ENCODE data around the gene ANAPC5.
"Not testable (repeated sequence)": the region's sequence is repeated elsewhere in the genome, so short reads cannot be mapped to it uniquely, and the experiment has no call there.

The ANAPC5 gene

DNA sequence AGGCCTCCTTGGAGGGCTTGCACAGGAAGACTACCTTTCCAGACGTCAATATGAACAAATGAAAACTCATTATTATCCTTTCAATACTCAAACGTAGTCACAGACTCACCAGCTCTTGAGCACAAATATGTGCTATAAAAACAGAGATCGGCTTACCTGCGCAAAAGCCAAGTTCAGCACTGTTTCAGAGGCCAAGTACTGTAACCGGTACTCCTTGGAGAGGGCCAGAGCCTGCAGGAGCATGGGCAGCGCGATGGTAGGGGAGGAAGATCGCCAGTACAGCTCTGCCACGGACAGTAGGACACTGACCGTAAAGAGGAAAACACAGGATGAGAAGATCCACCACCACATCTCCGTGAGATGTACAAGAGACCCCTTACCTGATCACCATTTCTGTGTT is 34.1 kb downstream of the ANAPC5 start:
- no peak for DNase-seq (ENCODE audit: low read depth in 2 of 2)

DNA sequence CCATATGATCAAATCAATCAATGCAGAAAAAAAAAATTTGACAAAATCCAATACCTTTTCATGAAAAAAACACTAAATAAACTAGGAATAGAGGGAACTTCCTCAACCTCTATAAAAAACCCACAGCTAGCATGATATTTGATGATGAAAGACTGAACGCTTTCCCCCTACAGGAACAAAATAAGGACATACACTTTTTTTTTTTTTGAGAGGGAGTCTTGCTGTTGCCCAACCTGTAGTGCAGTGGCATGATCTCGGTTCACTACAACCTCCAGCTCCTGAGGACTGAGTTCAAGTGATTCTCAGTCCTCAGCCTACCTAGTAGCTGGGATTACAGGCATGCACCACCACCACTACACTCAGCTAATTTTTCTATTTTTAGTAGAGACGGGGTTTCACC is 37.8 kb downstream of the ANAPC5 start:
- no peak for DNase-seq (ENCODE audit: low read depth in 2 of 2)

DNA sequence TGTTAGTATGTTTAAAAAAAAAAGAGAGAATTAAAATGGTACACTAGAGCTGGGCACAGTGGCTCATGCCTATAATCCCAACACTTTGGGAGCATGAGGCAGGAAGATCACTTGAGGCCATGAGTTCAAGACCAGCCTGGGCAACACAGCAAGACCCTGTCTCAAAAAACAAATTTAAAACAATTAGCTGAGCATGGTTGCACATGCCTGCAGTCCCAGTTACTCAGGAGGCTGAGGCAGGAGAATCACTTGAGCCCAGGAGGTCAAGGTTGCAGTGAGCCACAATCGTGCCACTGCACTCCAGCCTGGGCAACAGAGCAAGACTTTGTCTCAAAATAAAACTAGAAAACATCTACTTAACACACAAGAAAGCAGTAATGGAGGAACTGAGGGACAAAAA is 42.0 kb downstream of the ANAPC5 start:
- not testable (repeated sequence) for DNase-seq (ENCODE audit: low read depth in 2 of 2)

DNA sequence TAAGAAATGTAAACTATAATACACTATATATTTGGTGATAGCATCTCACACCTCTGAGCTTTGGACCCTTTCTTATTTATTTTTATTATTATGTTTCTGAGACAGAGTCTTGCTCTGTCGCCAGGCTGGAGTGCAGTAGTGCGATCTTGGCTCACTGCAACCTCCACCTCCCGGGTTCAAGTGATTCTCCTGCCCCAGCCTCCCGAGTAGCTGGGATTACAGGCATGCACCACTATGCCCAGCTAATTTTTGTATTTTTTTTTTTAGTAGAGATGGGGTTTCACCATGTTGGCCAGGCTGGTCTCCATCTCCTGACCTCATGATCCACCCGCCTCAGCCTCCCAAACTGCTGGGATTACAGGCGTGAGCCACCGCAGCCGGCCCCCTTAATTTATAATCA is 44.8 kb downstream of the ANAPC5 start:
- DNase-seq (ENCODE audit: low read depth in 2 of 2), result not testable (repeated sequence)

DNA sequence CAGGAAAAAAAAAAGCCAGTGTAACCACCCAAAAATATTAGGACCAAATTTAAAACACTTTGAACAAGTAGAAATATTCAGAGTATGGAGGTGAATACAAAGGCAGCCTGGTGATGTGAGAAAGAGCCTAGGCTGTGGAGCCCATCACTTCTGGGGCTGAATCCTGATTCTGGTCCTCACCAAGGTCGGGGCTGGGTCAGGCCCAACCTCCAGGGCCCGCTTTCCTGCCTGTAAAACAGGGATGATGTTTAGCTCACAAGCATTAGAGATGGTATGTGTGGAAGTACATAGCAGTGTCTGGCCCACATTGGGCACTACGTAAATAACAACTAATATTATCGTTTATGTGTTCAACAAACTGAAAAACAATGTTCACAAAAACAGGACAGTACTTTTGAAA is 47.9 kb downstream of the ANAPC5 start:
- no peak for DNase-seq (ENCODE audit: low read depth in 2 of 2)

DNA sequence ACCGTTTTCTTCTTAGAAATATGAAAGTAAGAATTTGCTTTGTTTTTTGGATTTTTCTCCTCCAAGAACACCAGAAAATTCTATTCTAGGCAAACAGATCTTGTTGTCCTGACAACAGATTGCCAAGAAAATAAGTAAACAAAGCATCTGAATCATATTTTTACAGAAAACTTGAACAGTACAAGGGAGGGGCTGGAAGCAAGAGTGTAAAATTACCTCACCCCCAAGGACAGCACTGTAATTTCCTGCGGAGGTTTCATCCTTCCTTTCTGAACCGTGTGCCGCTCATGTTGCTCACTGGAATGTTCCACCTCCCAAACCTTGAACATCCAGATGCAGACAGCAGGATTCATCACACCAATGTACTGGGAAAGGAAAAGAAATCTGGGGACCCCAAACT is 50.3 kb downstream of the ANAPC5 start:
- no peak for DNase-seq (ENCODE audit: low read depth in 2 of 2)

DNA sequence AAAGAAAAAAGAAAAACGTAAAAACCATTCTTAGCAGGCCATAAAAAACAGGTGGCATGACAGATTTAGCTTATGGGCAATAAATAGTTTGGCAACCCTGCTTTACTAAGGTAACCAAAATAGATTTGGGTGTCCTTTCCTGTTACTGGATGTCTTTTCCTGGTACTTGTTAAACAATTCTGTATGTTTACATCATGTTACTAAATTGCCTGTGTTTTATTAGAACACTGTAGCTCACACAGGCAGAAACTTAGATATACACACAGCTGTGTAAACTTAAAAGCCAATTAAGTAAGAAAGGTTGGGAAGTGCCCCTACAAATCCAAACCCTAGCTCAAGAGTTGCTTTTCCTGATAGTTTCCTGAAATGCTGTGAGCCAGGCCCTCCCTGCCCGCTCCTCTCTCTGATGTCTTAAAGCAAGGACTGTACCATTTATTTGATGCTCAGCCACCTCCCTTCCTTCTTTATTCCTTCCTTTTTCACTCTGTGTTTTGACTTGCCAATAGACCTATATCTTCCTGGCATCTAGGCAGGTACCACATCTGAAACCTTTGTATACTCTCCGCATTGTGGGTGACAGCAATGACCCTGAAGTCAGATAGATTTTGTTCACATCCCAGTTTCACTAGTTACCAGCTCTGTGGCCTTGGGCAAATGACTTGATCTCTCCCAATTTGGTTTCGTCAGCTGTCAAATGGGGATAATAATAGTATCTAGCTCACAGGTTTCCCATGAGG is 52.0 kb downstream of the ANAPC5 start:
- no peak for DNase-seq (ENCODE audit: low read depth in 2 of 2)

DNA sequence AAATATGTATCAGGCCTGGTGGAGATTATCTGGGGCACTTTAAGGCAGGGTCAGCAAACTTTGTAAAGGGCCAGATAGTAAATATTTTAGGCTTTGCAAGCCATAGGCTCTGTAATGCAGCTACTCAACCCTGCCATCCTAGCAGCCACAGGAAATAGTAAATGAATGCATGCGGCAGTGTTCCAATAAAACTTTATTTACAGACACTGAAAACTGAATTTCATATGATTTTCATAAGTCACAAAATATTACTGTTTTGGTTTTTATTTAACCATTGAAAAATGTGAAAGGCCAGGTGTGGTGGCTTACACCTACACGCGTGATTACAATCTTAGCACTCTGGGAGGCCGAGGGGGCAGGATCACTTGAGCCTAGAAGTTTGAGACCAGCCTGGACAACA is 52.5 kb downstream of the ANAPC5 start:
- DNase-seq (ENCODE audit: low read depth in 2 of 2), result no peak

DNA sequence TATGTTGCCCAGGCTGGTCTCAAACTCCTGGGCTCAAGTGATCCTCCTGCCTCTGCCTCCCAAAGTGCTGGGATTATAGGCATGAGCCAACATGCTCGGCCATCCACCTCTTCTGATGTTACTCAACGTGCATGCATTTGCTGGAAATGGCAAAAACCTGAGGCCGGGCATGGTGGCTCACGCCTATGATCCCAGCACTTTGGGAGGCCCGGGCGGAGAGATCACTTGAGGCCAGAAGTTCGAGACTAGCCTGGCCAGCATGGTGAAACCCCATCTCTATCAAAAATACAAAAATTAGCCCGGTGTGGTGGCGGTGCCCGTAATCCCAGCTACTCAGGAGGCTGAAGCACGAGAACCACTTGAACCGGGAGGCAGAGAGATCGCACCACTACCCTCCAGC is 53.8 kb downstream of the ANAPC5 start:
- DNase-seq (ENCODE audit: low read depth in 2 of 2), result not testable (repeated sequence)

DNA sequence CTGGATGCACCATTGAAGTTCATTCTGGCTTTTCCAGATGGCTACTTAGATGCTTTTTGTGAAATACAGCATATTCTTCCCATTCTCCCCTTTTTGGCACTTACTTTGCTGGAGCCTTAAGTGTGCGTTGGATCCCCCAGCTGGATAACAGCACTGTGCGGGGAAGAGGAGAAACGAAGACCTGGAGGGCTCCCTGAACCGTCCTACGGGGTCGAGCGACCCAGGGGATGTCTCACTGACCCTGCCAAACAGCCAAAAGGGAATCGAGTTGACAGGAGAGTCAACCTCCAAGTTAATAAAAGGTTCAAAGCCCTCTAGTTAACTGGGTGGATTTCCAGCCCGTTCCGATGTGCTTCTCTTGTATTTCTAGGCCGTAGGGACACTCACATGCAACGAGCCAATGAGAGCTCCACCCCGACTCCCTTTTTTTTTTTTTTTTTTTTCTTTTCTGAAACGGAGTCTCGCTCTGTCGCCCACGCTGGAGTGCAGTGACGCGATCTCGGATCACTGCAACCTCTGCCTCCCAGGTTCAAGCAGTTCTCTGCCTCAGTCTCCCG is 54.7 kb downstream of the ANAPC5 start:
- no peak for DNase-seq (ENCODE audit: low read depth in 2 of 2)

DNA sequence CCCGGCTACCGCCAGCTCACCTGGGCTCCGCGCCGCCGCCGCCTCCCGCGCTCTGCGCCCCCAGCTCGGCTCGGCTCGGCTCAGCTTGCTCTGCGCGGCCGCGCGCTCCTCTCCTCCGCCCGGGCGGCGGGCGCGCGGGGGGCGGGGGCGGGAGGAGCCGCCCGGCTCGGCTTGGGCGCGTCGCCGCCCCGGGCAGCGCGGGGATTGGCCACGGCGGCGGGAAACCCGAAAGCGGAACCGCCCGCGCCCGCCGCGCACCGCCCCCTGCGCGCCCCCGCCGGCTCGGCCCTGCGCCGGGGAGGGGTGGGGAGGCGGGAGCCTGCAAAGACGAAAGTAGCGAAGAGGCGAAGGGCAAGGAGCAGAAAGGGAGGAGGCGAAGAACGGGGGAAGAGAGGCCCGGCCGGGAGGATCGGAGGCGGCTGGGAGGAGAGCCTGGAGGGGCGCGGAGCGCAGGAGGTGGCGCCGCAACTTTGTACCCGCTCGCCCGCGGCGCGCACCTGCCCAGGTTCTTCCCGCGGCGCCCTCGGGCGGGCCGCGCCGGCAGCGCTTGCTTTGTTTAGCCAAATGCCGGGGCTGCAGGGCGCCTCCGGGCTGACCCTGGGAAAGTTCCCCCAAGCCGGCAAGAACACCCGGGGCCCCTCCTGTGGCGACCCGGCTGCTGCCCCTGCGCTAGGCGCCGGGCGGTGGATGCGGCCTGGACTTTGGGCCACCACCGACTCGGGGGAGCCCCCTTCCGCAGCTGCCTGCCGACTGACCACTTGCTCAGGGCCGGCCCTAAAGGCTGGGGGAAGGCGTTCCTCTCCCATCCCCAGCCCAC is 55.4 kb downstream of the ANAPC5 start, which contains the start of gene CAMKK2:
CAMKK2 (minus strand) TSS at position 92 of the 817 bp plus-strand sequence. CDS start 22,183 bp downstream, outside the sequence.
- peak; percentile 68 to 76 for DNase-seq (ENCODE audit: low read depth in 2 of 2)

DNA sequence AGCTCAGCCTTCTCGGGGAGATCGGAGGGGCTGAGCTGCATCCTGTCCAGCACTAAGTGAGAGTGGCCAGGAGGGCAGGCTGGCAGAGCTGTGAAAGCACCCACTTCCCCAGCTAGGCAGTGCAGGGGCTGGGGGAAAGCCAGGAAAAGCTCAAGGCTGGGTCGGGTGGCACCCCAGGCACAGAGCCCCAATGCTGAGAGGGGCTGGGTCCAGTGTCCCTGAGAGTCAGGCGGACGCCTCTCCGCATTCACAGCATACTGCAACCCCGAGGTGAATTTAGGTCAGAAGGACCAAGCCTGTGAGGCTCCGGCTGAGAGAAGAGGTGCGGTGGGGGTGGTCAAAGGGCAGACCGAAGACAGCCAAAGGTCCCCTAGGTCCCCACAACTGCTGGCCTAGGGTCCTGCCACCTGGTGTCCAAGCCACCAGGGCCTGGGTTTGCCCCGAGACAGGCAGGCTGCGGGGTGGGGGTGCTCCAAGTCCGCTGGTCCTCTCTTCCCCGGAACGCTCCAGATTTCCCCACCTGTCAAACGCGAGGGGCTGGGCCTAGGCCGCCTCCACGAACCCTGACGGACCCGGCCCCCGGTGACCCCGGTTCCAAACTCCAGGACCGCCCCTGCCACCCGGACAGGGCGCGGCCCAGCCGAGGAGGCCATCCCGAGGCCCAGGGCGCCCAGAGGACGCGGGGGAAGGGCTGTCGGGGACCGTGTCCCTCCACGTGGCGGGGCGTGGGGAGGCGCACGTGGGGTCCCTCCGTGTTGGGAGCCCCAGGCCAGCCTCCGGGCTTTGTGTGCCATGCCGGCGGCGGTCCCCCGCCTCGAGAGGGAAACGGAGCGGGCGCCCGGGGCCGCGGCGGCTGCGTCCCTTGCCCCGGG is 56.2 kb downstream of the ANAPC5 start:
- DNase-seq (ENCODE audit: low read depth in 2 of 2), result no peak

DNA sequence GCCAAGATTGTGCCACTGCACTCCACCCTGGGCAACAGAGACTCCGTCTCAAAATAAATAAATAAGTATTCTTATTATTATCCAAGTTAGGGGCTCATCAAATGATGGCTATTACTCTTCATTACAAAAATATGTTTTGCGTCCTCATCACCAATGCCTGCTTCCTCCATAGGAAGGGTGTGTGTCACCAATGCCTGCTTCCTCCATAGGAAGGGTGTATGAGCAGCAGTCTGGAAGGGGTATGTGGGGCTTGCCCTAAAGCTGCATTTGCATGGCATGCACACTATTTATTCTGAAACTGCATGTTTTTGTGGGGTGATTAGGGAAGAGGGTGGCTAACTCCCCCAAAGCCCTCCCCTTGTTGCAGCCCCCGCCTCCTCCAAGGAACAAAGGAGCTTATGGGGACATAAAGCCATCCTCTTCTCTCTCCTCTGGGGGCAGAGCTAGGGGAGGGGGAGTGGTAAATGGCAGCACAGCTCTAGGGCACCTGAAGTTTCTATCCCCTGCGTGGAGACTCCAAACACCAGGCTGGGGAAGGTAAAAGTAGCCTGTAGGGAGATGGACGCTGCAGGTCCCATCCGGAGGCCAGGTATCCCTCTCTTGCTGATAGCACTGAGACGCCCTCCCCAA is 57.0 kb downstream of the ANAPC5 start:
- no peak for DNase-seq (ENCODE audit: low read depth in 2 of 2)

DNA sequence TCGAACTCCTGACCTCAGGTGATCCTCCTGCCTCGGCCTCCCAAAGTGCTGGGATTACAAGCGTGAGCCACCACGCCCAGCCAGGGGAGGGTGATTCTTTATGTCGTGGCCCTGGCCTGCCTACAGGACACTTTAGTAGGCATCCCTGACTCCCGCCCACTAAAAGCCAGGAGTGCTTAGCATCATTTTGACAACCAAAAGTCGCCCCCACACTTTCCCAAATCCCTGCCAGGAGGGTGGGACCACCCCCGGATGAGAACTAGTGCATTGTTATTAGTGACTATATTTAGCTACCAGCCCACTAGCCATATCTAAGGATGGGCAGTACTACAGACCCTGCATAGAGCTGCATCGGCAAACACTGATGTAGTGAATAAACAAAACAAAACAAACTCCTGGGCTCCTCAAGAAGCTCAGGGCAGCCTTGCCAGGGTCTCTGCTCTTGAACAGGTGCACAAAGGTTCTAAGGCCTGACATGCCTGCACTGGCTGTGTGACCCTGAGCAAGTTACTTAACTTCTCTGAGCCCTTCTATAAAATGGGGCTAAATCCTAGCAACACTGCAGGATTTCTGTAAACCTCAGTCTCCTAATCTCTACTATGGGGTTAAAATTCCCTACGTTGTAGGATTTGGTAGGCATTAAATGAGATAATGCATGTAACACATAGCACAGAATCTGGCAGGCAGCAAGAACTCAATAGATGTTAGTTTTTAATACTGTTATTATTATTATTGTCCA is 57.9 kb downstream of the ANAPC5 start:
- no peak for DNase-seq (ENCODE audit: low read depth in 2 of 2)

DNA sequence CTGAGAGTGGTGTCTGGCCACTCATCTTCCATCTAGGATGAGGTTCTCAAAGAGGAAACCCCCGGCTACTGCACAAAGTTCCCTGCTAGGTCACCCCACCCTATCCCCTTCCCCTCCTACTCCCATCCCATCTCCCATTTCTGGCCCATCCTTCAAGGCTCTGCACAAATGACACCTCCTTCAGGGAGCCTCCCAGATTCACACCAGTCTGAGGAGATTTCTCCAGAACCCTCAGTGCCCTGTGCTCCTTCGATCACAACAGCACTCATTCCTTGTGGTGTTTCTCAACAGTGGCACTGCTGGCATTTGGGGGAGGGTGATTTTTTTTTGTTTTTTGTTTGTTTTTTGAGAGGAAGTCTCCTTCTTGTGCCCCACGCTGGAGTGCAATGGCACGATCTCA is 58.6 kb downstream of the ANAPC5 start:
- DNase-seq (ENCODE audit: low read depth in 2 of 2), result no peak

DNA sequence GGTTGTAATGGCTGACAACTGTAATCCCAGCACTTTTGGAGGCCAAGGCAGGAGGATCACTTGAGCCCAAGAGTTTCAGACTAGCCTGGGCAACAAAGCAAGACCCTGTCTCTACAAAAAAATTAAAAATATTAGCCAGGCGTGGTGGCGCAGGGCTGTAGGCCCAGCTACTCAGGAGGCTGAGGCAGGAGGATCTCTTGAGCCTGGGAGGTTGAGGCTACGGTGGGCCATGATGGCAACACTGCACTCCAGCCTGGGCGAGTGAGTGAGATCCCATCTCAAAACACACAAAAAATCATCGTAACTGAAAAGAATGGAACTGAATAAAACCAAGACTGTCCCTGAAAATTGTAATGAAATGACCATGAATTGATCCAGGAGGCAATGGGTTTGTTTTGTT is 61.8 kb downstream of the ANAPC5 start:
- no peak for DNase-seq (ENCODE audit: low read depth in 2 of 2)

DNA sequence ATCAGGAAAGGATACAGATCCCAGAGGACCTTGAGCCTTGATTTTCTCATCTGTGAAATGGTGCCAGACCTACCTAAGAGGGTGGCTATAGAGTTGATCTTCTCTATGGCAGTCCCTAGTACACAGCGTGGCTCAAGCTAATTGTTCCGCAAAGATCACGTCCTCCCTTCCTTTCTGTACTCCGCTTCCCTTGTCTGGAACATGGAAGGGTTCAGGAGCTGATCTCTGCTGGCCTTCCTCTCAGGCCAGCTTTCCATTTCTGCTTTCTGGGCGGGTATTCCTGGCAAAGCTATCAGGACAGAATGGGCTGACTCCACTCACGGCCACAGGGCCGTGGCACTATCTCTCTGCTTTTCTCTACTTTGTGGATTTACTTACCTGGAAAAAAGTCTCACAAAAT is 62.2 kb downstream of the ANAPC5 start:
- DNase-seq (ENCODE audit: low read depth in 2 of 2), result no peak

DNA sequence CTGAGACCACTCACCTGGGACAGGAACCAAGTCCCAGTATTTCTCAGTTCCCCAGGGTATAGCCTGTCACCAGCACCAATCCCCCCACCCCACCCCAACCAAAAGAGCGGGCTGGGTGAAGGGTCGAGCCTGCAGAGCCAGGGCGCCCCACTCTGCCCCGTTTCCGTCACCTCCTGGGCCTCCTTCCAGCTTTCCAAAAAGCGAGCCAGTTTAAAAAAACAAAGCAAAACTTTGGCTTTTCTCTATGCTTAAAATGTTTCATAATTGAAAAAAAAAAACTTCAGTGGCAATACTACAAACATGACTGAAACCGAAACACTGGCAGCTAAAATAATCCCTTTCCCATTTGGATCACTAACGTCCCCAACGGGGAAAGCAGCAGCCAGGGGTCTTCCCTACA is 63.2 kb downstream of the ANAPC5 start:
- no peak for DNase-seq (ENCODE audit: low read depth in 2 of 2)

DNA sequence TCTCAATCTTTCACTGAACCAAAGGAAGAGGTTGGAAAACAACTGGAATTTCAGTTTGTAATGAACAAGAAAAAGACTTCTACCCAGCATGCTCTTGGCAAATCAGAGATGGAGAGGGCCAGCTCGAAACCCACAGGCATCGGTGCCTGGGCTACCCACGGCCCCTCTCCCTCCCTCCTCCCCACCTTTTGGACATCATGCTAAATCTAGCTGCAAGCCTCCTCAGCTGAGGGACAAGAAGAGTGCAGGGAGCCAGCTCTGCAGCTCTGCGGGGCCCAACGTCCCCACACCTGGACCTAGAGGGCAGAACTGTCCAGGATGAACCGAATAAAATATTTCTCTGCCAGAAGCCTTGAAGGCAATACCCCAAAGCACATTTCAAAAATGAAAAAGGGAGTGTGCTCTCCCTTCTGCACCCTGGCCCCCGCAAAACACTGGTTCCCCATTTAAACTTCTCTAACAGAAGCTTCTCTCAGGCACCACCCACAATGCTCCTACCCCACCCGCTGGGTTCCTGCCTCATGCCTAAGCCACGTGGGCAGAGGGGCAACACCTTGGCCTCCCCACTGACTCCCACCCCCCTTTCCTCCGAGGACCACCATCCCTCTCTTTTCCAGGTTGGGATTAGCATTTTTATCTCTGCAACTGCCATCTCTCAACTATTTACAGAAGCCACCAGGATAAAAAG is 63.9 kb downstream of the ANAPC5 start:
- no peak for DNase-seq (ENCODE audit: low read depth in 2 of 2)

Data from stimulated activated CD8-positive, alpha-beta memory T cell treated with anti-CD3 and anti-CD28 coated beads, Interleukin-7, amount 100 ng/mL, for 1 hour (primary cell).